Measurements from ENCODE around the gene IL1F10. TPM values are rescaled to one million over a fixed set of nuclear protein-coding genes. Genes with fewer than 3 reads are reported as not detected.

Gene IL1F10
- total RNA-seq = not detected

GRCh38 chr2:113067681-113068080 is at the start of gene IL1F10:
Gene IL1F10, plus strand, starts transcription at chr2:113067970. Its CDS starts 4,769 bp downstream, at chr2:113072739.
- no peaks in the 10 kb centered on the region for H3K36me3 Mint-ChIP-seq (ENCODE audit: low read depth)
- no peak for DNase-seq
- no peak within 1 kb of the TSS for H3K27ac Mint-ChIP-seq
- ChIA-PET POLR2A (no interaction called here), CTCF (interaction anchor here (1.2 kb wide), 1 partner anchor 13 kb away, joined by 3 read pairs; no protein-coding TSS in a partner anchor)
- no peaks in the 10 kb centered on the region for H3K4me1 Mint-ChIP-seq
- H3K4me3 Mint-ChIP-seq = no peak within 1 kb of the TSS
- no peaks in the 10 kb centered on the region for H3K9me3 Mint-ChIP-seq
- H3K27me3 Mint-ChIP-seq = peaks cover 6% of the 10 kb centered on the region

- no peak for DNase-seq
- Mint-ChIP-seq H3K36me3 (ENCODE audit: low read depth) (no peaks in the 10 kb centered on the region), H3K27me3 (peaks cover 17% of the 10 kb centered on the region), H3K27ac (no peak overlapping the region), H3K4me1 (peaks cover 7% of the 10 kb centered on the region), H3K9me3 (peaks cover 9% of the 10 kb centered on the region), H3K4me3 (no peak overlapping the region)
- ChIA-PET CTCF (no interaction called here), POLR2A (no interaction called here)
These were observed 49.3 kb upstream of the IL1F10 start for GRCh38 chr2:113018509-113018908.

- Mint-ChIP-seq H3K4me3 (no peak overlapping the region), H3K36me3 (ENCODE audit: low read depth) (no peaks in the 10 kb centered on the region), H3K4me1 (peaks cover 2% of the 10 kb centered on the region), H3K27me3 (peaks cover 23% of the 10 kb centered on the region), H3K27ac (no peak overlapping the region), H3K9me3 (peaks cover 9% of the 10 kb centered on the region)
- DNase-seq = no peak
- CTCF ChIA-PET = interaction anchor here (0.6 kb wide), 1 partner anchor 160 kb away, joined by 3 read pairs; no protein-coding TSS in a partner anchor
- POLR2A ChIA-PET = no interaction called here
These were observed 46.5 kb upstream of the IL1F10 start for GRCh38 chr2:113021312-113021711.

- ChIA-PET POLR2A (no interaction called here), CTCF (no interaction called here)
- H3K36me3 Mint-ChIP-seq (ENCODE audit: low read depth) = no peaks in the 10 kb centered on the region
- no peak overlapping the region for H3K4me3 Mint-ChIP-seq
- H3K9me3 Mint-ChIP-seq = peaks cover 2% of the 10 kb centered on the region
- no peaks in the 10 kb centered on the region for H3K4me1 Mint-ChIP-seq
- no peak for DNase-seq
- no peak overlapping the region for H3K27ac Mint-ChIP-seq
- peaks cover 29% of the 10 kb centered on the region for H3K27me3 Mint-ChIP-seq
These were observed 43.0 kb upstream of the IL1F10 start for GRCh38 chr2:113024764-113025163.

GRCh38 chr2:113025737-113026136 is 42.0 kb upstream of the IL1F10 start:
- no peak for DNase-seq
- no peak overlapping the region for H3K27ac Mint-ChIP-seq
- ChIA-PET POLR2A (no interaction called here), CTCF (no interaction called here)
- H3K36me3 Mint-ChIP-seq (ENCODE audit: low read depth) = no peaks in the 10 kb centered on the region
- H3K4me3 Mint-ChIP-seq = no peak overlapping the region
- H3K4me1 Mint-ChIP-seq = no peaks in the 10 kb centered on the region
- peaks cover 33% of the 10 kb centered on the region for H3K27me3 Mint-ChIP-seq
- peaks cover 2% of the 10 kb centered on the region for H3K9me3 Mint-ChIP-seq

- POLR2A ChIA-PET = no interaction called here
- no peak for DNase-seq
- Mint-ChIP-seq H3K4me3 (no peak overlapping the region), H3K27ac (no peak overlapping the region), H3K4me1 (no peaks in the 10 kb centered on the region), H3K36me3 (ENCODE audit: low read depth) (no peaks in the 10 kb centered on the region), H3K9me3 (no peaks in the 10 kb centered on the region), H3K27me3 (peaks cover 33% of the 10 kb centered on the region)
- CTCF ChIA-PET = interaction anchor here (0.5 kb wide), 1 partner anchor 57 kb away, joined by 5 read pairs; no protein-coding TSS in a partner anchor
These were observed 40.1 kb upstream of the IL1F10 start for GRCh38 chr2:113027691-113028090.

- Mint-ChIP-seq H3K4me3 (no peak overlapping the region), H3K36me3 (ENCODE audit: low read depth) (no peaks in the 10 kb centered on the region), H3K4me1 (no peaks in the 10 kb centered on the region), H3K27me3 (peaks cover 33% of the 10 kb centered on the region), H3K9me3 (no peaks in the 10 kb centered on the region), H3K27ac (no peak overlapping the region)
- ChIA-PET CTCF (interaction anchor here (0.5 kb wide), 1 partner anchor 56 kb away, joined by 5 read pairs; no protein-coding TSS in a partner anchor), POLR2A (no interaction called here)
- DNase-seq = no peak
These were observed 39.7 kb upstream of the IL1F10 start for GRCh38 chr2:113028112-113028511.

GRCh38 chr2:113032737-113033136 is 35.0 kb upstream of the IL1F10 start:
- DNase-seq = no peak
- Mint-ChIP-seq H3K27ac (no peak overlapping the region), H3K4me1 (no peaks in the 10 kb centered on the region), H3K27me3 (peaks cover 15% of the 10 kb centered on the region), H3K36me3 (ENCODE audit: low read depth) (no peaks in the 10 kb centered on the region), H3K9me3 (no peaks in the 10 kb centered on the region), H3K4me3 (no peak overlapping the region)
- ChIA-PET CTCF (no interaction called here), POLR2A (no interaction called here)

- no peaks in the 10 kb centered on the region for H3K4me1 Mint-ChIP-seq
- H3K9me3 Mint-ChIP-seq = no peaks in the 10 kb centered on the region
- H3K27ac Mint-ChIP-seq = no peak overlapping the region
- DNase-seq = no peak
- H3K4me3 Mint-ChIP-seq = no peak overlapping the region
- POLR2A ChIA-PET = no interaction called here
- CTCF ChIA-PET = no interaction called here
- no peaks in the 10 kb centered on the region for H3K36me3 Mint-ChIP-seq (ENCODE audit: low read depth)
- peaks cover 12% of the 10 kb centered on the region for H3K27me3 Mint-ChIP-seq
These were observed 33.8 kb upstream of the IL1F10 start for GRCh38 chr2:113034016-113034415.

- CTCF ChIA-PET = interaction anchor here (0.6 kb wide), 1 partner anchor 79 kb away, joined by 3 read pairs; no protein-coding TSS in a partner anchor
- DNase-seq = no peak
- no peaks in the 10 kb centered on the region for H3K4me1 Mint-ChIP-seq
These were observed 31.0 kb upstream of the IL1F10 start for GRCh38 chr2:113036763-113037162.

GRCh38 chr2:113038291-113038690 is 29.5 kb upstream of the IL1F10 start:
- CTCF ChIA-PET = no interaction called here
- no peak overlapping the region for H3K4me3 Mint-ChIP-seq

More at GRCh38 chr2:113036763-113037162, 31.0 kb upstream of the IL1F10 start:
- POLR2A ChIA-PET = no interaction called here
- H3K4me3 Mint-ChIP-seq = no peak overlapping the region
- no peaks in the 10 kb centered on the region for H3K36me3 Mint-ChIP-seq (ENCODE audit: low read depth)
- no peaks in the 10 kb centered on the region for H3K9me3 Mint-ChIP-seq
- H3K27ac Mint-ChIP-seq = no peak overlapping the region
- H3K27me3 Mint-ChIP-seq = peaks cover 2% of the 10 kb centered on the region

GRCh38 chr2:113039158-113039557 is 28.6 kb upstream of the IL1F10 start:
- ChIA-PET POLR2A (no interaction called here), CTCF (no interaction called here)
- Mint-ChIP-seq H3K27me3 (peaks cover 2% of the 10 kb centered on the region), H3K4me3 (no peak overlapping the region), H3K9me3 (no peaks in the 10 kb centered on the region), H3K36me3 (ENCODE audit: low read depth) (no peaks in the 10 kb centered on the region), H3K4me1 (no peaks in the 10 kb centered on the region), H3K27ac (no peak overlapping the region)
- DNase-seq = no peak

More at GRCh38 chr2:113038291-113038690, 29.5 kb upstream of the IL1F10 start:
- DNase-seq = no peak
- no peaks in the 10 kb centered on the region for H3K36me3 Mint-ChIP-seq (ENCODE audit: low read depth)
- no peaks in the 10 kb centered on the region for H3K4me1 Mint-ChIP-seq
- H3K27me3 Mint-ChIP-seq = peaks cover 2% of the 10 kb centered on the region
- no peak overlapping the region for H3K27ac Mint-ChIP-seq
- no peaks in the 10 kb centered on the region for H3K9me3 Mint-ChIP-seq
- POLR2A ChIA-PET = interaction anchor here (0.6 kb wide), 1 partner anchor 181 kb away, joined by 5 read pairs; no protein-coding TSS in a partner anchor

GRCh38 chr2:113039719-113040118 is 28.1 kb upstream of the IL1F10 start:
- peaks cover 2% of the 10 kb centered on the region for H3K27me3 Mint-ChIP-seq
- no peak for DNase-seq
- H3K4me3 Mint-ChIP-seq = no peak overlapping the region
- no peaks in the 10 kb centered on the region for H3K36me3 Mint-ChIP-seq (ENCODE audit: low read depth)
- H3K27ac Mint-ChIP-seq = no peak overlapping the region
- H3K4me1 Mint-ChIP-seq = no peaks in the 10 kb centered on the region
- ChIA-PET CTCF (no interaction called here), POLR2A (no interaction called here)
- H3K9me3 Mint-ChIP-seq = no peaks in the 10 kb centered on the region

GRCh38 chr2:113041871-113042270 is 25.9 kb upstream of the IL1F10 start:
- Mint-ChIP-seq H3K27ac (no peak overlapping the region), H3K4me3 (no peak overlapping the region), H3K27me3 (peaks cover 4% of the 10 kb centered on the region), H3K36me3 (ENCODE audit: low read depth) (no peaks in the 10 kb centered on the region), H3K9me3 (no peaks in the 10 kb centered on the region), H3K4me1 (no peaks in the 10 kb centered on the region)
- POLR2A ChIA-PET = no interaction called here
- CTCF ChIA-PET = no interaction called here
- DNase-seq = no peak
